GM19351 (cell line): ENCODE measurements around the gene GPC4.

Experiments used
- ATAC-seq: cut with Tn5 transposase; IDR thresholded peaks from one replicate; pipeline ENCODE4 v1.9.1; 2021; ENCODE audit warnings: mild to moderate bottlenecking, moderate library complexity; ENCODE audit not compliant: unreplicated experiment

The GPC4 gene

DNA sequence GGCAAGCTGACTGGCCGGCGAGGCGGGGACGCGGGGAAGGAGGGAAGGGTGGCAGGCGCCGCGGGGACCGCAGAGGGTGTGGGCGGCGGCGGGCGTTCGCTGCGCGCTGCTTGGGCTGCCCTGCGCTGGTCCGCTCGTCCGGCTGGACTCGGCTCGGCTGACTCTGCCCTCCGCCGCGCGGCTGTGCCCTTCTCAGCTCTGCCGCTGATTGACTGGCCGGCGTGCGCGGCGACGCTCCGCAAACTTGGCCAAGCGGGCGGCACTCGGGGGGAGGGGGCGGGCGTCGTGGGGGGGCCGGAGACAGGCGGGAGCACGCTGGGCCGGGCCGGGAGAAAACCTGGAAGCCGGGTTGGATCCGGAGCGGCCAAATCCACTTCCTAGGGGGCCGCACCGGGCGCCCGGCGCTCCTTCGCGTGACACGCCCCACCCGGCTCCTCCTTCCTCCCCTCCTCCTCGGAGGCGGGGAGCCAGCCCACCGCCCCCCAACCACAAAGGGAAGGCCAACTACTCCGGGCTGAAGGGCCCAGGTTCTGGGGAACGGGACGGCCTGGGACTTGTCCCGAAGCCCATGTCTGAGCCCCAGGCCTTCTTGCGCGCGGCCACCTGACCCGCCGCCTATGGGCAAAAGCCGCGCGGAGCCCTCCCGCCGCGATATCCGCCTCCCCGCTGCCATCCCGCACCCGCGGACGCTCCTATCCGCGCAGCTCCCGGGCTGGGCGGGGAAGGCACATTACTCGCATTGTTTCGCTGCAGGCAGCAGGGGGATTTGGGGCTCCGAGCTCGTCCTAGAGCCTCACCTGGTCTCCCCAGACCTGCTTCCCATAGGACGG is at the start of gene GPC4:
Gene GPC4 (minus strand): TSS at position 214 of the 830 bp plus-strand sequence. CDS start 524 bp downstream, outside the sequence.
- no peak for ATAC-seq

GRCh38 chrX:133461231-133461630 is 45.9 kb upstream of the GPC4 start:
- ATAC-seq: no peak

DNA sequence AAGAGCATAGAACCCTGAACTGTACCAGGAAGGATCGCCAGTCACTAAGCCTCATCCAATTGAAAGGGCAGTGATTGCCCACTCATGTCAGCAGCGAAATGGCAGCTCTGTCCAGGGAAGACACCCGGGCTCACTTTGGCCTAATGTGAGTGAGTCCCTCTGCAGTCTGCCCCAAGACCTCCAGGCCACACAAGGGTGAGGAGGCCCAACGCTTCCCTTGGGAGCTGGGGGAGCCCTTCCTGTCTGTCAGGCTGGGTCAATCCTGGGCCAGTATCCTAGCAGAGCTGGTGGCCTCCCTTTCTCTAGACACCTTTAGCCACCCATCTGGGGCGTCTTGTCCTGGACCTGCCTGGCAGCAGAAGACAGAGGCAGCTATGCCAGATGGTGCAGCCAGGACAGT is 39.6 kb upstream of the GPC4 start:
- ATAC-seq: no peak

DNA sequence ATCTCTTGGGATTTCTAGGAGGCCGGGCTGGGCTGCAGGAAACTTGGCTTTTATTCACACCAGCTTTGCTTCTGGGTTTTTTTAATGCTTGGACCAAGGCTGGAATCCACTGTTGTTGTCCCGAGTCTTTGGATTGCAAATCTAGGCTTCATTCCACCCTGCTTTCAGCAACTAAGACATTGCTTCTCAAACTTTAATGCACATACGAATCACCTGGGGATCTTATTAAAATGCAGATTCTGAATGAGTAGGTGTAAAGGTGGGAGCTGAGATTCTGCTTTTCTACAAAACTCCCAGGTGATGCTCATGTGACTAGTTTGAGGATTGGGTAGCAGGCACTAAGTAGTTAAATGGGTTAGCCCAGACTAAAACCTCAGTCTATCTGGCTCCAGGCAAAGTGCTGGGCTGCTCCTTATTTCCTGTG is 39.2 kb upstream of the GPC4 start:
- ATAC-seq: no peak

DNA sequence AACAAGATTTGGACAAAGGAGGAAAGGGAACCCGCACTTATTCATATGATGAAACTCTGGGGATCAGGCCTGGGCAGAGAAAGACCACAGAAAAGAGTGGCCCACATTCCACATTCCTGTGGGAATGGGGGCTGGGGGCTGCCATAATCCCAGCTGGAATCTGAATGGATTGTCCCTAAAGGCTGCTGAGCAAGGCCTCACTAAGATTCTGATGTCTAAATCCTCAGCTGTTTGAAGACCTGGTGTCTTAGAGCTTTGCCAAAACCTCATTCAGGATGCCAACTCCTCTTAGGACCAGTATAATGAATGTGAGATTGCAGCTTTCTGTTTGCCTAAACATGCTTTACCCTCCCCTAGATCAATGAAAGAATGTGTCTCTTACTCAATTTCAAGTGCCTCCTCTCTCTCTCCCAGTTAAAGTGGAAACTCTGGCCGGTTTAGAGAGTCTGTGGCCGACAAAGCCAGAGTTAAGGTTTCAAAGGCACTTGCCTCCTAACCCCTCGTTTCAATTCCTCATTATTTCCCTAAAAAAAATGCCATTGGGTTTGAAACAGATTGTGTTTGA is 33.3 kb upstream of the GPC4 start:
- ATAC-seq: no peak

- no peak for ATAC-seq
Observed at GRCh38 chrX:133444952-133445831, 29.9 kb upstream of the GPC4 start.

- no peak for ATAC-seq
Observed at GRCh38 chrX:133444196-133444595, 28.9 kb upstream of the GPC4 start.

- ATAC-seq: no peak
Observed at GRCh38 chrX:133440797-133441163, 25.5 kb upstream of the GPC4 start.

GRCh38 chrX:133440081-133440796 is 24.9 kb upstream of the GPC4 start:
- no peak for ATAC-seq

GRCh38 chrX:133437766-133438165 is 22.5 kb upstream of the GPC4 start:
- ATAC-seq: no peak

GRCh38 chrX:133437356-133437755 is 22.1 kb upstream of the GPC4 start:
- ATAC-seq: no peak

DNA sequence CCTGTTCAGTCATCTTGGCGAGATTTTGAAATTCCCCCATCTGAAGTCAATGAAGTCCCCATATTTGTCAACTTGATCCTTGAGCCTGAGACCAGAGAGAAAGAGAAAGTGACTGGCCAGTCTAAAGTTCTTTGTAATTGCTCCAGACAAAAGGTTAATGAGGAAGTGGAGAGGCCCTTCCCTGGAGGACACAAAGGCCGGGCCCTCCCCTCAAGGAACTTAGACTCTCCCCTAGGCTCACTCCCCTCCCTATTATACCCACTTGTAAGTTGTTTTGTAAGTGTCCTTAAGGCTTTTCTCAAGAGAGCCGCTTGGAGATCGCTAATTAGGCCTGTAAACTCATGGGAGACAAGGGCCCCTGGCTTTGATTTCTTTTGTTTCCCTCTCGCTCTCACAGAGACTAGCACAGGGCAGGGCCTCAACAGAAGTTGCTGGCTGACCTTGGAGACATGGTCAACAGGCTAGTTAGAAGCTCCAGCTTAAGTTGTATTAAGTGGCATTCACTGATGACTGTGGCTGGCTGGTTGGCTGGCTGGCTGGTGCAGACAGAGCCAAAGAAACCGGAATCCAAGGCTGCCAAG is 20.3 kb upstream of the GPC4 start:
- no peak for ATAC-seq

GRCh38 chrX:133434197-133434820 is 19.0 kb upstream of the GPC4 start:
- ATAC-seq: no peak

DNA sequence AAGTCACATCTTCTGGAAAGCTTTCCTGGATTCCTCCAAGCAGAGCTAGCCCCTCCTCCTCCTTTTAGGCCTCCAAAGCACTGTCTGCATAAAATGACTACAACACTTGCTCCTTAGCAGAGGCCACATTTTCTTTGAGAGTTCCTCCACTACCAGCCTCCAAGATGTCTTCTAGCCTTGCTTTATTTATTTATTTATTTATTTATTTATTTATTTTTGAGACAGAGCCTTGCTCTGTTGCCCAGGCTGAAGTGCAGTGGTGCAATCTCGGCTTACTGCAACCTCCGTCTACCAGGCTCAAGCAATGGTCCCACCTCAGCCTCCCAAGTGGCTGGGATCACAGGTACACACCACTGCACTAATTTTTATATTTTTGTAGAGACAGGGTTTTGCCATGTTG is 4.6 kb upstream of the GPC4 start:
- no peak for ATAC-seq

GRCh38 chrX:133418588-133418987 is 3.3 kb upstream of the GPC4 start:
- no peak for ATAC-seq

DNA sequence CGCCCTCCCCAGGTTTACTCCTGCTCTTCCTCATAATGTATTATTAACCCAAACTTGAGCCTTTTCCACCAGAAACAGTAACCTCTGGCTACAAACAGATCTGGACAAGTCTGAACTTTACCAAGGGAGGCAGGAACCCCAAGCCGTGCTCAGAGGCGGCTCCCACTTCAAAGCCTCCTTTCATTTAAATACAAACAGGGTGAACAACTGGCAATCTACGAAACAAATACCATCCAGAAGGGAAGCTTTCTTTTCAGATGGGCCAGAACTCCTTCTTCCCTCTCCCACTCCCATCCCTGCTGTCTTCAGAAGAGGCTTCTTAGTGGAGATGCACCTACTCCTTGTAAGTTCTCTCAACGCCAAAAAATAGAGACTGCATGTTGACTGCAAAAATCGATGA is 2.1 kb upstream of the GPC4 start:
- ATAC-seq: no peak

DNA sequence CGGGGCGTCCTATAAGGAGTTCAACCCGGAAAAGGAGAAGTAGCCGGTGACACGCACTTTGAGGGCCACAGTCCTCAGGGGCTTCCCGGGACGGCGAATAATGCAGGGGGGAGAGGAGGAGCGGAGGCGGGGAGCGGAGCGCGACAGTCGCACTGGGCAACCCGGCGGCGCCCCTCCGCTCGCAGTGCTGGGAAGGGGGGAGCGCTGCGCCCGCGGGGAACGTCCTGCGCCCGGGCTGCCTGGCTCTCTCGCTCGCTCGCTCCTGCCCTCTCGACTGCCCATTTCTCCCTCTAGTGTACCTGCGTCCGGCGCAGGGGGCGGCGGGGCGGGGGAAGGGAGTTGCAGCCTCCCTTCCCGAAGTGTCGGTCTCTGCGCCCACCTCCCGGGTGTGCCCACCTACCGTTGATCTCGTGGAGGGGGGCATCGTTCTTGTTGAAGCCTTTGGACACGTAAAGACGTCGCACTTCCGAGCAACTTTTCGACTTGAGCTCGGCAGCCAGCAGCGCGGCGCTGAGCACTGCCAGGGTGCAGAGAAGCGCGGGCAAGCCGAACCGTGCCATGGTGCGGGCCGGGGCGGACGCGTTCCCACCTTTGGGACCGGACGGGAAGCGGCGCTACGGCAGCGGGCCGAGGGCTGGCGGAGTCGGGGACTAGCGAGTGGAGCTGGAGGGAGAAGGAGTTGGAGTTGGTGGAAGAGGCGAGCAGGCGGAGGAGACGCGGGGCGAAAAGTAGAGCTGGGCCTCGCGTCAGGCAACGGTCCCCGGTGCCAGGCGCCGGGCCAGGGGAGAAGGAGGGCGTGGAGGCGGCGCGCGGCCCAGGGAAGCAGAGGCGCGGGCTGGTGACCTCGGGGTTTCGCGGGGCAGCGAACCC is 648 bp downstream of the GPC4 start:
- no peak for ATAC-seq

GRCh38 chrX:133413218-133413925 is 1.9 kb downstream of the GPC4 start:
- ATAC-seq: no peak

GRCh38 chrX:133412665-133413064 is 2.6 kb downstream of the GPC4 start:
- no peak for ATAC-seq
